ENCODE measurements around the gene TAX1BP3. TPM values are rescaled to one million over a fixed set of nuclear protein-coding genes. Genes with fewer than 3 reads are reported as not detected.

The TAX1BP3 gene
- total and polyA plus RNA-seq, 2 of the 4 experiments (the other 2 are of a cell fraction): 146 to 176 TPM

- TF ChIP-seq USF2 (IDR thresholded peaks at IDR 0.05; ENCODE audit: low read depth, low read length): no peak
- no peak for TF ChIP-seq RFX5 (IDR thresholded peaks at IDR 0.05; ENCODE audit: low read depth, low read length)
- TF ChIP-seq RCOR1 (IDR thresholded peaks at IDR 0.05; ENCODE audit: insufficient replicate concordance, low read length): no peak
- TF ChIP-seq FOS (IDR thresholded peaks at IDR 0.05; ENCODE audit: low read depth, low read length): no peak
- no peak for TF ChIP-seq BHLHE40 (IDR thresholded peaks at IDR 0.05; ENCODE audit: low read depth, low read length)
- no peak for TF ChIP-seq ELK1 (IDR thresholded peaks at IDR 0.05; ENCODE audit: borderline replicate concordance, low read depth, low read length)
- H4K5ac ChIP-seq (ENCODE audit: low read depth, low read length): no peak overlapping the region
- H3K27me3 ChIP-seq (ENCODE audit: control insufficient read depth, insufficient read depth, low read length): no peaks in the 10 kb centered on the region
- H3K23ac ChIP-seq (ENCODE audit: low read depth, low read length): no peak overlapping the region
- H3K9ac ChIP-seq (ENCODE audit: low read depth, low read length): no peak overlapping the region
- no peak overlapping the region for H3K4me2 ChIP-seq (ENCODE audit: low read depth, low read length)
- no peak for ATAC-seq (ENCODE audit: low read depth)
- in situ Hi-C loops (cut with MboI; ENCODE audit: low sequenced_read_pairs) (no loop called here), dilution Hi-C loops (cut with HindIII; ENCODE audit: low sequenced_read_pairs, unreplicated experiment) (no loop called here), intact Hi-C loops (cut with micrococcal nuclease) (no loop called here)
- peaks cover 8% of the 10 kb centered on the region for H3K4me1 ChIP-seq (ENCODE audit: control insufficient read depth, insufficient read depth, low read length)
- H4K91ac ChIP-seq (ENCODE audit: insufficient read depth, low read depth, low read length): no peak overlapping the region
- no peak overlapping the region for H2BK120ac ChIP-seq (ENCODE audit: low read depth, low read length)
- no peaks in the 10 kb centered on the region for H3K9me3 ChIP-seq (ENCODE audit: control insufficient read depth, insufficient read depth, low read length)
- H2BK15ac ChIP-seq (ENCODE audit: low read depth, low read length): no peak overlapping the region
- no TSS peak for BruUV-seq (replicated peaks)
- H2AK5ac ChIP-seq (ENCODE audit: low read depth, low read length): 0 out of 2 replicates have a peak overlapping the region, but pooled peaks have one; percentile 14
- H2AK9ac ChIP-seq (replicated peaks; ENCODE audit: low read depth, low read length, poor library complexity): no peak overlapping the region
- H3K36me3 ChIP-seq (ENCODE audit: control insufficient read depth, insufficient read depth, low read length): peaks cover 6% of the 10 kb centered on the region; the same call in 1 of the 2 replicates
- H2BK20ac ChIP-seq (ENCODE audit: low read depth, low read length): no peak overlapping the region
- H3K79me1 ChIP-seq (ENCODE audit: low read depth in 1 of 2, low read length in 2 of 2): peaks cover 0 to 7% of the 10 kb centered on the region in 2 experiments; a peak in 2 of 4 replicates
- H3K27ac ChIP-seq (ENCODE audit: insufficient read depth, low read length): no peak overlapping the region
- DNase-seq: no peak
- H3K56ac ChIP-seq (ENCODE audit: extremely low read depth, insufficient read depth, low read length): no peak overlapping the region
- CTCF ChIA-PET: no interaction called here
- H2BK5ac ChIP-seq (ENCODE audit: low read depth, low read length, poor library complexity, severe bottlenecking): no peak overlapping the region
- no peak overlapping the region for H3K4ac ChIP-seq (ENCODE audit: low read depth, low read length)
- no peak overlapping the region for H4K8ac ChIP-seq (ENCODE audit: low read depth in 2 of 2, low read length in 2 of 2)
- H3K14ac ChIP-seq (replicated peaks; ENCODE audit: low read depth, low read length): no peak overlapping the region
- H3K4me3 ChIP-seq (ENCODE audit: insufficient read depth, low read depth, low read length): no peak overlapping the region
- POLR2A ChIA-PET (ENCODE audit: unreplicated experiment): no interaction called here
- peaks cover 15% of the 10 kb centered on the region for H4K20me1 ChIP-seq (ENCODE audit: insufficient read depth, low read length)
- H2AFZ ChIP-seq (replicated peaks; ENCODE audit: low read length, poor library complexity): no peak overlapping the region
- WGBS, 2 experiments (ENCODE audit: extremely low coverage in 2 of 2, insufficient read length in 1 of 2): no CpG with 5 or more reads among the region's 11 CpGs
- H3K18ac ChIP-seq (ENCODE audit: low read depth, low read length): no peak overlapping the region
- peaks cover 21% of the 10 kb centered on the region for H3K9me1 ChIP-seq (ENCODE audit: insufficient read depth, low read length)
Observed at GRCh38 chr17:3655766-3656165, 12.6 kb downstream of the TAX1BP3 start.

Data from IMR-90 (cell line).